HUDEP-2 (cell line): ENCODE results near the gene MAP1LC3B2.
A peak's percentile ranks its signal among the peaks of the same experiment; 100 is the strongest.

Experiments used
- DNase-seq, 76 experiments: peaks; one replicate each; lab custom pipeline; 2025; ENCODE audit not compliant: unreplicated experiment in 76 of 76; lab: John Stamatoyannopoulos, UW

The MAP1LC3B2 gene

GRCh38 chr12:116591855-116592637 lies 32.9 kb downstream of the MAP1LC3B2 start:
- no peak for DNase-seq

GRCh38 chr12:116592731-116593130 lies 33.5 kb downstream of the MAP1LC3B2 start:
- DNase-seq = no peak

- DNase-seq = no peak
Measured at GRCh38 chr12:116594325-116595038, 35.3 kb downstream of the MAP1LC3B2 start.

GRCh38 chr12:116595186-116595585 lies 36.0 kb downstream of the MAP1LC3B2 start:
- no peak for DNase-seq

GRCh38 chr12:116595672-116596071 lies 36.5 kb downstream of the MAP1LC3B2 start:
- no peak for DNase-seq

- no peak for DNase-seq
Measured at GRCh38 chr12:116597886-116598285, 38.7 kb downstream of the MAP1LC3B2 start.

- peak in 46 of 76 experiments; percentile 5 to 56 (median 25) for DNase-seq
Measured at GRCh38 chr12:116598311-116599284, 39.4 kb downstream of the MAP1LC3B2 start.

- DNase-seq = peak in 54 of 76 experiments; percentile 3 to 66 (median 43)
Measured at GRCh38 chr12:116599285-116600136, 40.3 kb downstream of the MAP1LC3B2 start.

- peak in 11 of 76 experiments; percentile 4 to 24 (median 13) for DNase-seq
Measured at GRCh38 chr12:116600959-116601918, 42.1 kb downstream of the MAP1LC3B2 start.

- no peak for DNase-seq
Measured at GRCh38 chr12:116601933-116602810, 43.0 kb downstream of the MAP1LC3B2 start.

- DNase-seq = no peak
Measured at GRCh38 chr12:116603546-116604177, 44.5 kb downstream of the MAP1LC3B2 start.

GRCh38 chr12:116604178-116604895 lies 45.2 kb downstream of the MAP1LC3B2 start:
- DNase-seq = no peak

GRCh38 chr12:116604951-116605641 lies 45.9 kb downstream of the MAP1LC3B2 start:
- DNase-seq = no peak

- DNase-seq = no peak
Measured at GRCh38 chr12:116606397-116606796, 47.2 kb downstream of the MAP1LC3B2 start.

GRCh38 chr12:116607039-116607438 lies 47.9 kb downstream of the MAP1LC3B2 start:
- DNase-seq = no peak
